NCI-H69 (cell line): ENCODE data around the gene SPSB3.

ENCODE experiments used
- DNase-seq: peaks from one replicate; lab custom pipeline; 2025; lab: John Stamatoyannopoulos, UW

The SPSB3 gene

GRCh38 chr16:1788708-1789100, 6.3 kb upstream of the SPSB3 start:
- no peak for DNase-seq

DNA sequence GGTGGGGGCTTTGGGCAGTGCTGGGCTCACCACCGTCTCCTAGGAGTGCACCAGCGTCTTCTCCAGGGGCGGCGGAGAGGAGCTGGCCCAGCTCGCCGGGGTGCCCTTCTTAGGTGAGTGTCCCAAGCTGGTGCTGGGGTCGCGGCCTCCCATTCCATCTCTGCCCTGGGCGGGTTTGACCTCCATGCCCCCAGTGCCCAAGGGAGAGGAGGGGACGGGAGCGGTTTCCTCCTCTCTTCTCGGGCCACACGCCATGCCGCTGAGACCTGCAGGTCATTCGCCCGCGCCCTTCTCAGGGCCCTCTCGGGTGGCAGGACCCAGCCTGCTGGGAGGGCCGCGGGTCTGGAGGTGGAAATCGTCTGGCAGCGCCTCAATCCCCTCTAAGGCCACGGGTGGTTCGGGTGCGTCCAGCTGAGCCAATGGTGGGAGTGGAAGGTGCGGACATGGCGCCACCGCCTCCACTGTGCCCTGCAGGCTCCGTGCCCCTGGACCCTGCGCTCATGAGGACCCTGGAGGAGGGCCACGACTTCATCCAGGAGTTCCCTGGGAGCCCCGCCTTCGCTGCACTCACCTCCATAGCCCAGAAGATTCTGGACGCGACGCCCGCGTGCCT, 5.8 kb upstream of the SPSB3 start:
- DNase-seq = no peak

GRCh38 chr16:1787322-1788094, 5.1 kb upstream of the SPSB3 start:
- no peak for DNase-seq

DNA sequence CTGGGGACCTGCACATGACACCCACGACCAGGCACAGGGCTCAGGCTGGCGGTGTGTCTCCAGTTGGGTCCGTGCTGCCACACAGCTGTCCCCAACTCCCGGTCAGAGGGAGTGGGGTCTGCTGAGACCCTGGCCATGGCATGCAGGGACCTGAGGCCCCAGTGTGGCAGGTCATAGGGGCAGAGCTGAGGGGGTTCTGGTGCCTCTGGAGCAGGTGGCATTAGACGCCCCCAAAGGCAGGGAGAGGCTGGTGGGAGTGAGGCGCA, 4.6 kb upstream of the SPSB3 start:
- DNase-seq = no peak

DNA sequence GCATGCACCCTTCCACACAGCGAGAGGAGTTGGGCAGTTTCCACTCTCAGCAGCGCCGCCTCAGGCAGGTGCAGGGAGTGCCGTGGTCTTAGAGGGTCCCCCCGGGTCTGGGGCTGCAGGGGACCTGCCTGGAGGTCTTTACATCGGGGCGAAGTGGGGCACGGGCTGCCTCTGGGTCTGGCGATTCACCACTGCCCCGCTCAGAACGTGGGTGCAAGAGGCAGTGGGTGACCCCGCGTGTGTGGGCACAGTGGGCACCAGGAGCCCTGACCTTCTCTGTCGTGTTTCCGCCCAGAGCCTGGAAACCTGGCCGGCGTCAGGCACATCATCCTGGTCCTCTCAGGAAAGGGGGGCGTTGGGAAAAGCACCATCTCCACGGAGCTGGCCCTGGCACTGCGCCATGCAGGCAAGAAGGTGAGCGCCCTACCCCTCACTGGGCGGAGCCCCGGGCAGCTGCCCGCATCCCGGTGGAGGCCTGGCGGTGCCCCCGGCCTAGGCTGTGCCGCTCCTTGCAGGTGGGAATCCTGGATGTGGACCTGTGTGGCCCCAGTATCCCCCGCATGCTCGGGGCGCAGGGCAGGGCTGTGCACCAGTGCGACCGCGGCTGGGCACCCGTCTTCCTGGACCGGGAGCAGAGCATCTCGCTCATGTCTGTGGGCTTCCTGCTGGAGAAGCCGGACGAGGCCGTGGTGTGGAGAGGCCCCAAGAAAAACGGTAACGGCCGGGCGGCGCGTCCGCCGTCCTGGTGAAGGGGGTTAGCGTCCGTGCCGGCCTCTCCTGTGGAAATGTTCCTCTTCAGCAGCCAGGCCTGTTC, 4.1 kb upstream of the SPSB3 start:
- DNase-seq = no peak

DNA sequence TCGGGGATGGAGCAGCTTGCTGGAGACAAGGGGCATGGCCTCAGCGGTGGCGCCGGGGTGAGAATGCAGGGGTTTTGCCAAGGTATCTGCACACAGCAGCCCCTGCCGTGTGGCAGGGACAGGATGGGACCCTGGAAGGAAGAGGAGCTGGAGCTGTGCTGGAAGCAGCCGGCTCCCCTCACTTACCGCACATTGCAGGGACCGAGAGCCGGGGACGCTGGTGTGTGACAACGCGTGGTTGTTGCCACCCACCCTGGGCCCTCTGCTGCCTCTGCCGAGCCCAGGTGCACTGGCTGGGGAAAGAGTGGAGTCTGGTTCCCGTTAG, 3.4 kb upstream of the SPSB3 start:
- no peak for DNase-seq

DNA sequence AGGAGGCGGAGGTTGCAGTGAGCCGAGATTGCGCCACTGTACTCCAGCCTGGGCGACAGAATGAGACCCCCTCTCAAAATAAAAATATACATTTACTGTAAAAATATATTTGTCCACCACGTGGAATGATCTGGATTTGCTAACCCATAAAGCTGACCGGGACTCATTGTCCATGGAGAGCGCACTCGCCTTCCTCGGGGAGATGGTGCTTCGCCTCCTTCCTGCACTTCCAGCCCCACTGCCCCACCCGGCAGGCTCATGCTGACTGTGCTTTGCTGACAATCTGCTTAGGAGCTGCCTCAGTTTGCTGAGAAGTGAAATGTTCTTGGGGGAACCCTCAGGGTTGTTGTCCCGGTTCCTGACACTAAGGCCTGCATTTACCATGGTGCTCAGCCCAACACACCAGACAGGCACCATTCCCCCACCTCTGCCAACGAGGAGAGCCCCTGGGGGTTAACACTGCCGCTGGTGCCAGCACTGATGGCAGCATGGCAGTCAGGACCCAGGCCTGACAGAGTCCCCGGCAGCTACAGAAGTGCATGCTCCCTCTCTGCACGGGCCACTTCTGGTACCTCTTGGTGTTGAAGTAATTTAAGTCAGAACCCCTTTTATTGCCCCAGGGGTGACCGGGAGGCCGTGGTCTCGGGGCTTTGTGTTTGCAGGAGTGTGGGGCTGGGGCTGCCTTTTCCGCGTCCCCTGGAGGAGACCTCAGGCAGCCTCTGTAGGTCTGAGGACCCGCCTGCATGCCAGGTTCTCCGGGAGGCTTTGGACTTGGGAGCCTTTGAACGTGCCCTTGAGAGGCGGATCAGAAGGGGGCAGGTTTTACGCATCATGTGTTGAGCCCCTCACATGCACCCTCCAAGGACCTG, 2.8 kb upstream of the SPSB3 start:
- DNase-seq = no peak

DNA sequence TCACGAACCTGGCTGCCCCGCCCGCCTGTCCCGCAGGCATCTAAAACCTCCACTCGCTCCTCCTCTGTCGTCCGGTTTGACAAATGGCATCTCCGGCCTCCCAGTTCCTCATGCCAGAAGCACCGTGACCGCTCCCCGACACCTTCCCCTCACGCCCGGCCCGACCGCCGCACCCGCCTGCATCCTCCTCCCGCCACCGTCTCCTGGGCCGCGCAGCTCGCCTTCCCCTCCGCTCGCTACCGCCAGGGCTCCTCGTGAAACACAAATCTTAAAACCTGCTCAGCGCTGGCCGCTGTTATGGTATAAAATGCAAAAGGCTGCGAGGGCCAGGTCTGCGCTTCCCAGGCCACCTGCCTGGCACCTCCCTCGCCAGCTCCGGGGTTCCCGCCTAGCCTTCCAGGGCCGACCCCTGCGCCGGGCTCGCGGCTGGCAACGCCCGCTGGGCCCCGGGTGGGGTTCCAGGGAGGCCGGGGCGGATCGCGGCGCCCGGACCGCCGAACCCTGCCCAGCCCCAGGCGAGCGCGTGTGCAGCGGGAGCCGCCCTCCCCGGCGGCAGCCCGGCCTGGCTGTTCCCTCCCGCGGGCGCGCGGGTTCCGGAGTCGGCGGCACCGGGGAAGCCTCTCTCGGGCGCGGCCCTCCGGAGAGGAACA, 488 bp downstream of the SPSB3 start:
- DNase-seq = peak; percentile 73

DNA sequence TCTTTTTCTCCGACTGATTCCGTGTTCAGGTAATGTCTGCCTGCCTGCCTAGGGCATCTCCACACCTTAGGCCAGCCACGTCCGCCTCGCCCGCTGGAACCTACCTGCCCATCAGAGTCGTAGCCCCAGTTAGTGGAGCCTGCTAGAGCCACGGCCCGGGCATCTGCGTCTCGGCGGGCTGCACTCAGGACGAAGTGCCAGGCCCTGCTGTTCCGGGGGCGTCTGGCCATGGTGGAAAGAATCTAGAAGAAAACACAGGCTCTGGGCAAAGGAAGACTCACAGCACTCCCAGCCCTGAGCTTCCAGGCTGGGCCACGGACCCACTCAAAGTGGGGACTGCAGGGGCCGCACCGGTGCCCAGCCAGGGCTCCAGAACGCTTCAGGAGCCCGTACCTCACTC, 1.1 kb downstream of the SPSB3 start:
- DNase-seq = no peak

GRCh38 chr16:1780677-1781072, 1.7 kb downstream of the SPSB3 start:
- no peak for DNase-seq

- no peak for DNase-seq
Observed at GRCh38 chr16:1779741-1780676, 2.4 kb downstream of the SPSB3 start.

GRCh38 chr16:1779234-1779701, 3.1 kb downstream of the SPSB3 start:
- no peak for DNase-seq

GRCh38 chr16:1778200-1779179, 3.9 kb downstream of the SPSB3 start:
- no peak for DNase-seq

DNA sequence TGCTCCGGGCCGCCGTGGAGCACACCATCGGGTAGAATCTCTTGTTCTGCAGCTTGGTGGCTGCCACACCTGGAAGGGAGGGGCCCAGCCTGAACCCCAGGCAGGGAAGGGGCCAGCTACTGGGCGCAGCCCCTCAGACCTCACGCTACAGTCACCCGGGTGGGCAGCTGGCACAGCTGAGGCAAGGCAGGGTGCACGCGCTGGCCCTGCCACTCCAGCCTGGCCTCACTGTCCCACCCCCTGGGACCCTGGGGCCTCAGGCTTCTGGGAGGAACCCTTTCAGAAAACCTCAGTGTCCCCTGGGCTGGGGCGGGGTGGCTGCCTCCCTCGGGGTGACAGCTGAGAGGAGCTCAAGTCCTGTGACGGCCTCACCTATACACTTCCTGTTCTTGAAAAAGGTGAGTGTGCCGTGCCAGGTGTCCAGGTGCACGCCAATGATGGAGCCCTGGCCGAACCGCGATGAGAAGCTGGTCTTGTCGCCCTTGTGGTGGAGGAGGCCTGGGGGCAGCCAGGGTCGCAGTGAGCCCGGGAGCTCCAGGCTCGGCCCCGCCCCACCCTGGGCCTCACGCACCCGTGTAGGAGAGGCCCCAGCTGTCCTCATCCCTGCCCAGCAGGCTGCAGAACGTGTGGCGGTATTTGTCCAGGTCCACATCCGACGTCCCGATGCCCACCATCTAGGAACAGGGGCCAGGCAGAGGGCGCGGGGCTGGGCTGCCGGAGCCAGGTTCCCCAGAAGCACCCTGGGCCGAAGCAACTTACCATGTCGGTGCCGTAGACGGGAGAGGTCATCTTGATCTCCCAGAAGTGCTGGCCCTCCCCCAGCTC, 4.8 kb downstream of the SPSB3 start:
- no peak for DNase-seq

DNA sequence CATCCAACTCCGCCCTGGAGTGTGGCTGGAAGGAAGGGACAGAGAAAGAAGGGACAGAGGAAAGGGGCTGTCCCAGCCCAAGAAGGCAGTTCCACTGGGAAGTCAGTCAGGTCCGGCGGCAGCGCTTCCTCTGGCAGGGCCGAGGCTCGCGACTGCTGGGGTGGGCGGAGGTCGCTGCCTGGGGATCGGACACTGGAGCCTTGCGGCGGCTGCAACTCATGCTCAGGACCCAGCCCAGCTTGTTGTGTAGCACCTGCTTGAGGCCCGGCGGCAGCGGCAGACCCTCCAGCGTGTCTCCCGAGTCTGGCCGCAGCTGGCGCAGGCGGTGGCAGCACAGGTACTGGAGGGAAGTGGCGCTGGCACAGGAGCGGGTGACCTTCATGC, 5.4 kb downstream of the SPSB3 start:
- DNase-seq = no peak

GRCh38 chr16:1776672-1776955, 5.8 kb downstream of the SPSB3 start:
- no peak for DNase-seq

GRCh38 chr16:1775846-1776671, 6.3 kb downstream of the SPSB3 start:
- no peak for DNase-seq
